Calu3 (cell line): ENCODE data around the gene ANKRD33B. TPM values are rescaled to one million over a fixed set of nuclear protein-coding genes. Genes with fewer than 3 reads are reported as not detected.

Experiments
- BruUV-seq: library from RNA; stranded (reverse); fragments of 400-500 nt; replicated peaks from 2 replicates; lab custom pipeline; 2021; lab: Mats Ljungman, UMichigan
- CTCF ChIA-PET: fragments of 300-600 bp; sonication (Branson Sonifier 250); formaldehyde crosslinking; loops from one replicate; lab custom pipeline; 2022; ENCODE audit warnings: antibody characterized with exemption; lab: Charles Lee
- DNase-seq: peaks from one replicate; pipeline ENCODE4 v3.0.0; 2022
- H3K27ac Mint-ChIP-seq: one replicate; pipeline ENCODE4 v1.8.0; 2022; ENCODE audit warnings: mixed read lengths; ENCODE audit not compliant: unreplicated experiment
- H3K27me3 Mint-ChIP-seq: one replicate; pipeline ENCODE4 v1.8.0; 2022; ENCODE audit warnings: mixed read lengths; ENCODE audit not compliant: unreplicated experiment
- H3K36me3 Mint-ChIP-seq: one replicate; pipeline ENCODE4 v1.8.0; 2022; ENCODE audit warnings: mild to moderate bottlenecking, moderate library complexity, mixed read lengths; ENCODE audit not compliant: insufficient read depth, unreplicated experiment
- H3K4me1 Mint-ChIP-seq: one replicate; pipeline ENCODE4 v1.8.0; 2022; ENCODE audit warnings: mild to moderate bottlenecking, low read depth, mixed read lengths; ENCODE audit not compliant: unreplicated experiment
- H3K4me3 Mint-ChIP-seq: one replicate; pipeline ENCODE4 v1.8.0; 2022; ENCODE audit warnings: mild to moderate bottlenecking, low read depth, moderate library complexity, mixed read lengths; ENCODE audit not compliant: unreplicated experiment
- H3K9me3 Mint-ChIP-seq: one replicate; pipeline ENCODE4 v1.8.0; 2022; ENCODE audit warnings: low read depth, mixed read lengths; ENCODE audit not compliant: unreplicated experiment
- CTCF ChIP-seq: fragments of 200-600 bp; IDR thresholded peaks from one replicate; pipeline ENCODE4 v1.8.0; 2022; ENCODE audit warnings: antibody characterized with exemption; ENCODE audit not compliant: unreplicated experiment
- intact Hi-C: fragments of 100-400 bp; cut with micrococcal nuclease; formaldehyde crosslinking; loops from one replicate; pipeline ENCODE4 v1.10.0; 2022; ENCODE audit not compliant: unreplicated experiment
- total RNA-seq: library from RNA; stranded (reverse); gene quantifications from 2 replicates; pipeline ENCODE4 v1.2.3, GENCODE V29; 2022

The ANKRD33B gene
- total RNA-seq, 1 experiment from 2014 or later: 3.6 TPM

GRCh38 chr5:10689391-10690081 lies 125.7 kb downstream of the ANKRD33B start:
- peaks cover 7% of the 10 kb centered on the region for H3K4me1 Mint-ChIP-seq
- no peaks in the 10 kb centered on the region for H3K36me3 Mint-ChIP-seq
- no peak overlapping the region for H3K4me3 Mint-ChIP-seq
- H3K27me3 Mint-ChIP-seq: no peaks in the 10 kb centered on the region
- CTCF ChIA-PET: no interaction called here
- no peak for TF ChIP-seq CTCF
- H3K27ac Mint-ChIP-seq: no peak overlapping the region
- peaks cover 2% of the 10 kb centered on the region for H3K9me3 Mint-ChIP-seq
- intact Hi-C loops: loop anchor here (5.0 to 10.0 kb wide), 2 partner anchors 358 to 495 kb away; no protein-coding TSS in a partner anchor
- DNase-seq: peak; percentile 34
- BruUV-seq: no TSS peak

- Mint-ChIP-seq H3K4me1 (peaks cover 17% of the 10 kb centered on the region), H3K27me3 (no peaks in the 10 kb centered on the region), H3K9me3 (peaks cover 2% of the 10 kb centered on the region), H3K27ac (no peak overlapping the region), H3K4me3 (no peak overlapping the region), H3K36me3 (no peaks in the 10 kb centered on the region)
- TF ChIP-seq CTCF: no peak
- DNase-seq: no peak
- CTCF ChIA-PET: interaction anchor here (0.6 kb wide), 1 partner anchor 248 kb away, joined by 5 read pairs; no protein-coding TSS in a partner anchor
- intact Hi-C loops: loop anchor here (5.0 to 10.0 kb wide), 2 partner anchors 357 to 494 kb away; no protein-coding TSS in a partner anchor
- no TSS peak for BruUV-seq
These were observed 126.9 kb downstream of the ANKRD33B start for GRCh38 chr5:10690460-10691440.

GRCh38 chr5:10691826-10692785 lies 128.2 kb downstream of the ANKRD33B start:
- Mint-ChIP-seq H3K9me3 (peaks cover 2% of the 10 kb centered on the region), H3K27ac (no peak overlapping the region), H3K4me3 (no peak overlapping the region), H3K27me3 (no peaks in the 10 kb centered on the region), H3K4me1 (peaks cover 20% of the 10 kb centered on the region), H3K36me3 (no peaks in the 10 kb centered on the region)
- no TSS peak for BruUV-seq
- DNase-seq: no peak
- CTCF ChIA-PET: no interaction called here
- intact Hi-C loops: loop anchor here (5.0 to 10.0 kb wide), 2 partner anchors 355 to 493 kb away; no protein-coding TSS in a partner anchor
- no peak for TF ChIP-seq CTCF
